GM19452 (cell line): ENCODE measurements around the gene SPIN2A.
"Not testable (repeated sequence)": the region's sequence is repeated elsewhere in the genome, so short reads cannot be mapped to it uniquely, and the experiment has no call there.

Source experiments
- ATAC-seq: cut with Tn5 transposase; IDR thresholded peaks from one replicate; pipeline ENCODE4 v1.9.1; 2021; ENCODE audit not compliant: unreplicated experiment

Gene SPIN2A

DNA sequence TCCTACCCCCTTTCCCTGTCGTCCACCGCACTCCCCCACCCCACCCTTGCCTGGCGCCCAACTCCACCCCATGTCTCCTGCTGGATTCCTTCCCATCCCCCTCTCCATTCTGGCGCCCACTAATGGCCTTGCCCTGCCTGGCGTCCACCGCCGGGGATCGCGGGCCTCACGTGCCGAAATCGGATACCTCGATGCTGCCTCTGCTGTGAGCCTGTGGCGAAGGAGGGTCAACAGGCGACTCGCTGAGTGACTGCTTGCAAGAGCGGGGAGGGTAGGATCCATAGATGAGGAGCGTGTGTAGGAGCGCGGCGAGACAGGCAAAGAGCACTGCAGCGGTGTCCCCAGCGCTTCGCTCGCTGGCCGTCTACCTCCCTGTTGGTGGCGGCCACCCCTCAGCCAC, at the start of gene SPIN2A:
SPIN2A (minus strand) TSS at position 325 of the 400 bp plus-strand sequence. CDS start 800 bp downstream, outside the sequence.
- not testable (repeated sequence) for ATAC-seq

DNA sequence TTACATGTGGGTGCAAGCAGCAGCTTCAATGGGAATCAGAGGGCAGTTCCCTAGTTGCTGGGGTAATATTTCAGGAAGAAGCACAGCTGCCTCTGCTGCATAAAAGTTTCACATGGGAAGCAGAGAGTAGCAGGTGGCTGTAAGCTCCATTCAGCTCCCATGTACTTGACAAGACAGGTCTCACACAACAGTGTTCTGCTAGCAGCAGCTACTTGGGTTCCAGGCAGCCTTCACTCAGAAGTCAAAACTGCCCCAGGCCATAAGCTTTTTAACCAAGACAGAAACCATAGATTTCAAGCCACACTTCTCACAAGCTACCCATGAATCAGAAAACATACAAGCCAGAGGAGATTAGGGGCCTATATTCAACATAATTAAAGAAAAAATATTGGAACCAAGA, 41.4 kb upstream of the SPIN2A start:
- no peak for ATAC-seq

DNA sequence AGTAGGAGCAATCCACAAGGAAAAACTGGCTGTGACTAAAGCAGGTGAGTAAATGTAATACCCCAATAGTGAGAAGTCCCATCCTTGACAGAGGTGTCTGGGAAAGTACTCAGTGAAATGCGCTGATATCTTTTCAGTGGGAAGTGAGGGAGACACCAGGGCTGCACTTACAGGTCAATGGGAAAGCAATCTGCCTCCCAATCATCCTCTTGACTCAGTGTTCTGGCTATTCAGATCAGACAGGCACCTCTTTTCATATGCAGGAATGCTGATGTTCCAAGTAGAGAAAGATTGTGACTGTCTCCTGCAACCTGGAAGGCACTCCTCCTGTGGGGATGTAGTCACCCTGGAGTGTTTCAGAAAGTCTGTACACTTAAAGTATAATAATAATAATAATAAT, 39.9 kb upstream of the SPIN2A start:
- no peak for ATAC-seq

- no peak for ATAC-seq
Observed at GRCh38 chrX:57172544-57172943, 35.3 kb upstream of the SPIN2A start.

GRCh38 chrX:57156397-57157049, 19.3 kb upstream of the SPIN2A start:
- ATAC-seq, result no peak

- ATAC-seq, result no peak
Observed at GRCh38 chrX:57155171-57155570, 18.0 kb upstream of the SPIN2A start.

- ATAC-seq, result not testable (repeated sequence)
Observed at GRCh38 chrX:57152222-57152621, 15.0 kb upstream of the SPIN2A start.

- ATAC-seq, result no peak
Observed at GRCh38 chrX:57138674-57139073, 1.5 kb upstream of the SPIN2A start.

DNA sequence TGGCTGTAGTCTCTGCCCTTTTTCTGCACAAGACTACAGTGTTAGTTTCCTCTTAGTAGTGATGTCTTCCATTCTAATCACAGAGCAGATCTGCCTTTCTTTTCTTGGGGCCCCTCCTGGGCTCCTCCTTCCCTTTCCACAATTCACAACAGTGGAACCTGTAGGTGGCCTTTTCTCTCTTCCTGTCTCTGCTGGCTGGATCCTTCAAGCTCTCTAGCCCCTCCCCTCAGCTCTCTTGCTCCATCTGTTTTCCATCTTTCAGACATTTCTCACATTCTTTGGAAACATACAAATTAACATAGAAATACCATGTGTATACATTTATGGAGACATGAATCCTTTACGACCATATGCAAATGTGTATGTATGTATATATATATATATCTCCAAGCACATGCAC, 304 bp upstream of the SPIN2A start:
- ATAC-seq, result no peak

GRCh38 chrX:57136589-57136988, 608 bp downstream of the SPIN2A start:
- not testable (repeated sequence) for ATAC-seq

DNA sequence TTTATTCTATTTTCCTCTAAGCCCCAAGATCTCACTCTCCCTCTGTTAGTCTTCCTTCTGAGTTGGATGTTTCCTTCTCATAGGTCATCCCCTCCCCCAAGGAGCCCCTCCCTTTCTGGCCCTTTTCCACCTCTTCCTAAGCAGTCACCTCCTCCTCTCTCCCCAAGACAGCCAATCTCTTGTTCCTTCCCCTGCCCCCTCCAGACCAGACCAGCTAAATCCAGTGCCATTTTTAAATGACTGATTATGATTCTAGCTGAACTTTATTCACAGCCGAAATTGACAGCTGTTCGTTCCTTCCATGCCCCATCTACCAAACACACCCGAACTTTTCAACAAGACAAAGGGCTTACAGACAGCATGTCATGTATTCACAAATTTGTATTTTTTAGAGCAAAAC, 1.9 kb downstream of the SPIN2A start:
- no peak for ATAC-seq

DNA sequence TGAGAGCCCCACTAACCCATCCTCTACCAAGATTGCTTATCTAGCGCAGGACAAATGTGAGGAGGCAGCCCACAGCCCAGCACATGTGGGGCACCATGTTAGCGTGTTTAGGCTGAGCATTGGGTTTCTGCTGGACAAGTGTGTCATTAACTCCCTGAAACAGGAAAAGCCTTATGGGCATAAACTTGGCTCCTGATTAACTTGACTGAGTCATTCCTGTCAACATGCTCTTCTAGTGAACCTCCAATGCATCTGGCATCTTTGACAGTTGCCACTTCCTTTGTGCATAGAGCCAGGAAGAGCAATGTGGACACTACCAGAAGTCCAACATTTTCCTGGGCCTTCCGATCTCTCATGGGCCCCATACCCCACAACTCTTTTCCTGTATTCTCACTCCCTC, 2.5 kb downstream of the SPIN2A start:
- ATAC-seq, result no peak

DNA sequence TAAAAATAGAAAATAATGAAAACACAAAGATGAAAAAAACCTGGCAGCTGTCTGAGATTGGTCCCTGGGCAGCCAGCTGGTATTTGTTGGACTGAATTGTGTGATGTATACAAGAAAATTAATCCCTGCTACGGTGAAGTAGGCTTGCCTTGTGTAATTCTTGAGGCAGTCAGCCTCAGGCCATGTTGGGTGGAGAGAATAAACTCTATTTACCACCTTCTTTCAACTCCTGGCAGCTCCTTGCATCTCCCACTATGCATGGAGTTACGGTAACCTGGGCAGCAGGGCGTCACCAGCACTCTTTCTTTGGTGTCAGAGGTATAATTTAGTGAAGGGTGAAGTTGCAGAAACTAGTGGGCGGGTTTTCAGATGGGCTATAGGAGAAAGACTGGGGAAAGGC, 3.5 kb downstream of the SPIN2A start:
- ATAC-seq, result no peak

GRCh38 chrX:57133284-57133683, 3.9 kb downstream of the SPIN2A start:
- ATAC-seq, result not testable (repeated sequence)

GRCh38 chrX:57132046-57132445, 5.2 kb downstream of the SPIN2A start:
- ATAC-seq, result no peak

DNA sequence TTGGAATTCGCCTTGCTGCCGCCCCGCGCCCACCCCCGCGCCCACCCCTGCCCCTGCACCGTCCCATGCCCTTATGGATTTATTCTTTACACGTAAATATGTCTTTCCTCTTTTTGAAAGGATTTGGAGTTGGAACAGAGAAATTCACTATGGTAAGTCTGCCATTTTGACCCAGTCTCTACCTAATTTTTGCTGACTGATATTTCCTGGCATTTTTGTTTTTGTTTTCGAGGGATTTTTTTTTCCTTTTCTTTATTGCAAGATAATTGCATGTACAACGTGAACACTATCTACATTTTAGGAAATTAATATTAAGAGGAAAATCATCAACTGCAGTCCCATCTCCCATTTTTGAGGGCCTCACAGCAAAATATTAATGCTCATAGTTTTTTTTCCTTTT, 15.4 kb downstream of the SPIN2A start:
- ATAC-seq, result no peak

GRCh38 chrX:57121162-57121755, 15.9 kb downstream of the SPIN2A start, which contains the start of gene SPIN2B:
Gene SPIN2B, minus strand, starts transcription at chrX:57121548.
- peak; percentile 100 for ATAC-seq

- ATAC-seq, result not testable (repeated sequence)
Observed at GRCh38 chrX:57120619-57121161, 16.5 kb downstream of the SPIN2A start.

DNA sequence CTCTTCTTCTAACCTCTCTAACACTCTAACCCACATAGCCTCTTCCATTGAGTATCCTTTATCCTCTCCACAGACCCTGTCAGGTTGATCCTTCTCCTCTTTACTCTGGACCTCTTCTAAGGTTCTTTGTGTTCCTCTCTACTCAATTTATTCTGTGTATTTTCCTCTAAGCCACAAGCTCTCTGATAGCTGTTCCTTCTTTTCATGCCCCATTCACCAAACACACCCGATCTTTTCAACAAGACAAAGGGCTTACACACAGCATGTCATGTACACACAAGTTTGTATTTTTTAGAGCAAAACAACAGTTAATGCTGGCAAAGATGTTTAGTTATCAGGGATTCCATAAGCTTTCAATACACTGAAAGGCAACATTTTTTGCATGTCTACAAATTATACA, 17.8 kb downstream of the SPIN2A start:
- no peak for ATAC-seq

GRCh38 chrX:57117566-57117965, 19.6 kb downstream of the SPIN2A start:
- not testable (repeated sequence) for ATAC-seq

GRCh38 chrX:57104921-57105398, 32.2 kb downstream of the SPIN2A start:
- ATAC-seq, result no peak

- ATAC-seq, result no peak
Observed at GRCh38 chrX:57104406-57104805, 32.8 kb downstream of the SPIN2A start.
